SK-N-SH (cell line): ENCODE results near the gene PIGA. TPM values are rescaled to one million over a fixed set of nuclear protein-coding genes. Genes with fewer than 3 reads are reported as not detected.

Experiments used
- CTCF ChIA-PET: fragments of 300-600, 350-600 bp; formaldehyde crosslinking; extraction: SDS; loops from one replicate; lab custom pipeline; 2021; lab: Yijun Ruan, JAX
- POLR2A ChIA-PET: fragments of 350-600 bp; sonication (Branson Sonifier 250); formaldehyde crosslinking; extraction: SDS; loops from one replicate; lab custom pipeline; 2020; ENCODE audit warnings: antibody characterized with exemption, inconsistent platforms; lab: Yijun Ruan, JAX
- DNase-seq: peaks from one replicate; pipeline ENCODE4 v3.0.0; 2012
- H2AFZ ChIP-seq: fragments of 200-600 bp; sonication (generic); 2 replicates; pipeline ENCODE4 v1.8.1; 2016; ENCODE audit warnings: antibody characterized with exemption, mild to moderate bottlenecking, low read depth
- H3F3A ChIP-seq: fragments of 200-600 bp; sonication (generic); replicated peaks from 2 replicates; pipeline ENCODE3; 2016; ENCODE audit warnings: antibody characterized with exemption, mild to moderate bottlenecking; ENCODE audit not compliant: insufficient read depth
- H3K27ac ChIP-seq, 2 experiments: fragments of 200-500 bp in 1 of 2; fragments of 200-600 bp in 1 of 2; sonication (Bioruptor generic) in 1 of 2; sonication (generic), shearing (Covaris generic) in 1 of 2; 2 replicates each; pipeline versions ENCODE4 v1.5.1 to v1.6.1; 2014 to 2016; ENCODE audit warnings: low read depth in 2 of 2, inconsistent platforms in 1 of 2, low read length in 1 of 2, mild to moderate bottlenecking in 1 of 2, mixed read lengths in 1 of 2
- H3K27me3 ChIP-seq: fragments of 200-600 bp; sonication (generic), shearing (Covaris generic); 2 replicates; pipeline ENCODE4 v1.6.1; 2016; ENCODE audit warnings: mixed run types; ENCODE audit not compliant: insufficient read depth
- H3K36me3 ChIP-seq, 2 experiments: fragments of 200-500 bp in 1 of 2; fragments of 200-600 bp in 1 of 2; sonication (Bioruptor generic) in 1 of 2; sonication (generic) in 1 of 2; replicated peaks in 1 of 2; 2 replicates each; pipeline versions ENCODE3 to v1.5.1; 2014 to 2016; ENCODE audit warnings: low read length in 1 of 2, mild to moderate bottlenecking in 1 of 2; ENCODE audit not compliant: insufficient read depth in 2 of 2, control insufficient read depth in 1 of 2
- H3K4me1 ChIP-seq, 2 experiments: fragments of 200-500 bp in 1 of 2; fragments of 200-600 bp in 1 of 2; sonication (Bioruptor generic) in 1 of 2; sonication (generic), shearing (Covaris generic) in 1 of 2; 2 replicates each; pipeline versions ENCODE4 v1.5.1 to v1.6.1; 2014 to 2016; ENCODE audit warnings: low read depth in 1 of 2, low read length in 1 of 2, mixed run types in 1 of 2; ENCODE audit not compliant: insufficient read depth in 2 of 2, control insufficient read depth in 1 of 2
- H3K4me2 ChIP-seq: fragments of 200-600 bp; sonication (generic), shearing (Covaris generic); 2 replicates; pipeline ENCODE4 v1.6.1; 2017; ENCODE audit warnings: mixed run types
- H3K4me3 ChIP-seq, 2 experiments: fragments of 200-500 bp in 1 of 2; fragments of 200-600 bp in 1 of 2; sonication (Bioruptor generic) in 1 of 2; sonication (generic), shearing (Covaris generic) in 1 of 2; 2 replicates each; pipeline versions ENCODE4 v1.5.1 to v1.8.1; 2014 to 2016; ENCODE audit warnings: low read depth in 2 of 2, inconsistent platforms in 1 of 2, low read length in 1 of 2, mild to moderate bottlenecking in 1 of 2, mixed read lengths in 1 of 2, moderate library complexity in 1 of 2
- H3K79me2 ChIP-seq: fragments of 200-600 bp; sonication (generic); 2 replicates; pipeline ENCODE4 v1.8.1; 2017; ENCODE audit warnings: mild to moderate bottlenecking; ENCODE audit not compliant: insufficient read depth
- H3K9ac ChIP-seq: fragments of 200-600 bp; sonication (generic); 2 replicates; pipeline ENCODE4 v1.6.1; 2017; ENCODE audit warnings: mixed run types
- H3K9me2 ChIP-seq: fragments of 200-600 bp; sonication (generic); 2 replicates; pipeline ENCODE4 v1.6.1; 2017; ENCODE audit warnings: mixed run types
- H3K9me3 ChIP-seq: fragments of 200-600 bp; sonication (generic); 2 replicates; pipeline ENCODE4 v1.6.1; 2017; ENCODE audit warnings: mixed run types, mild to moderate bottlenecking, moderate library complexity
- H4K20me1 ChIP-seq: fragments of 200-600 bp; sonication (generic); 2 replicates; pipeline ENCODE4 v1.6.1; 2017; ENCODE audit warnings: mild to moderate bottlenecking, mixed run types; ENCODE audit not compliant: insufficient read depth
- EP300 ChIP-seq, 2 experiments: IDR thresholded peaks; 2 replicates each; pipeline versions ENCODE4 v1.4.0 to v1.6.1; 2012; ENCODE audit warnings: borderline replicate concordance in 1 of 2, low read depth in 1 of 2, low read length in 1 of 2
- FOXJ3 ChIP-seq: sonication (generic); formaldehyde crosslinking; IDR thresholded peaks from 2 replicates; pipeline ENCODE4 v1.5.1; 2020; ENCODE audit warnings: mild to moderate bottlenecking, missing genetic modification reagents
- GABPA ChIP-seq: IDR thresholded peaks from 2 replicates; pipeline ENCODE4 v1.4.0; 2012; ENCODE audit warnings: low read depth, mild to moderate bottlenecking
- GATA2 ChIP-seq: sonication (generic); formaldehyde crosslinking; IDR thresholded peaks from 2 replicates; pipeline ENCODE4 v1.5.0; 2020; ENCODE audit warnings: mild to moderate bottlenecking, missing genetic modification reagents
- MEF2A ChIP-seq: IDR thresholded peaks from 2 replicates; pipeline ENCODE4 v1.4.0; 2012; ENCODE audit warnings: low read depth, borderline replicate concordance
- NFIC ChIP-seq: IDR thresholded peaks from 2 replicates; pipeline ENCODE4 v1.4.0; 2012; ENCODE audit warnings: borderline replicate concordance
- NRF1 ChIP-seq: IDR thresholded peaks from 2 replicates; pipeline ENCODE4 v1.6.1; 2012; ENCODE audit warnings: low read depth, mild to moderate bottlenecking, low read length
- RFX5 ChIP-seq: IDR thresholded peaks from 2 replicates; pipeline ENCODE4 v1.6.1; 2012; ENCODE audit warnings: mild to moderate bottlenecking, improper control_type of control experiment, low read length
- RXRA ChIP-seq: IDR thresholded peaks from 2 replicates; pipeline ENCODE4 v1.4.0; 2012; ENCODE audit warnings: low read depth, mild to moderate bottlenecking, borderline replicate concordance
- TCF12 ChIP-seq: IDR thresholded peaks from 2 replicates; pipeline ENCODE4 v1.4.0; 2012
- WGBS: methylation state at CpG from one replicate; pipeline ENCODE4 v1.1.6; 2017; ENCODE audit warnings: low lambda C conversion rate; 5-methylcytosine and 5-hydroxymethylcytosine counted together
- polyA plus RNA-seq, 3 experiments: library from polyadenylated mRNA; depleted of rRNA; stranded (reverse); fragments of >200 nt; gene quantifications; 2 replicates each; pipeline ENCODE4 v1.2.3, GENCODE V29; 2012
- TF ChIP-seq, protein P1 (sequence below): fragments of 150-350 bp; IDR thresholded peaks from 2 replicates; pipeline ENCODE4 v1.6.1; 2016; ENCODE audit warnings: mild to moderate bottlenecking, low read depth, low read length
- TF ChIP-seq, protein P2 (sequence below): IDR thresholded peaks from 2 replicates; pipeline ENCODE4; 2012
- TF ChIP-seq, protein P3 (sequence below): IDR thresholded peaks from 2 replicates; pipeline ENCODE4 v1.4.0; 2012; ENCODE audit warnings: low read depth, borderline replicate concordance

PIGA gene
- polyA plus RNA-seq, 1 of the 3 experiments (the other 2 are of a cell fraction), result 2.8 TPM

DNA sequence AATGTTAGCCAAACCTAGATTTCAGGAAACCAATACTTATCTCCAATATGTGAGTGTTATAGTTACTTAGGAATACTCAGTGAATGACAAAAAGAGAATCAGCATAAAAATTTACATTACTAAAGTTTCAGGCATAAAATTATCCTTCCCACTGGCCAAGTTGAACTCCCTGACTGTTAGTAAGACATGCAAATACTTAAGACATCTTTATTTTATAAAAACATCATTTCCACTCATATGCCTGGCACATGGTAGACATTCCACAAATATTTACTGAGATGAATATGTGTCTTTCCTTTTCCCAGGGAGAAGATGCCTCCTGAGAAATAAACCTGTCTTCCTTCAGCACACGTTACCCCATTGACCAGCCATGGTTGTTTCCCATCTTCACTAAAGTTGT lies 41.6 kb upstream of the PIGA start:
- H3K36me3 ChIP-seq, result no peaks in the 10 kb centered on the region
- CTCF ChIA-PET, result no interaction called here
- H3K4me2 ChIP-seq, result no peak overlapping the region
- H3K4me1 ChIP-seq, result peaks cover 0 to 4% of the 10 kb centered on the region in 2 experiments; a peak in 2 of 4 replicates
- H3F3A ChIP-seq, result peaks cover 3% of the 10 kb centered on the region
- no peaks in the 10 kb centered on the region for H3K9me2 ChIP-seq
- WGBS, result 50% methylated on average over 1 of the region's 1 CpG
- POLR2A ChIA-PET, result no interaction called here
- H3K9ac ChIP-seq, result no peak overlapping the region
- H3K9me3 ChIP-seq, result no peaks in the 10 kb centered on the region
- TF ChIP-seq MEF2A (no peak), TCF12 (peak; percentile 85), EP300 (IDR thresholded peaks at IDR 0.05; ENCODE audit: borderline replicate concordance in 1 of 2, low read depth in 1 of 2, low read length in 1 of 2) (peak in 1 of 2 experiments; percentile 13; a peak in 1 of 4 replicates), FOXJ3 (CRISPR knock-in tag) (no peak)
- TF ChIP-seq, protein P1, sequence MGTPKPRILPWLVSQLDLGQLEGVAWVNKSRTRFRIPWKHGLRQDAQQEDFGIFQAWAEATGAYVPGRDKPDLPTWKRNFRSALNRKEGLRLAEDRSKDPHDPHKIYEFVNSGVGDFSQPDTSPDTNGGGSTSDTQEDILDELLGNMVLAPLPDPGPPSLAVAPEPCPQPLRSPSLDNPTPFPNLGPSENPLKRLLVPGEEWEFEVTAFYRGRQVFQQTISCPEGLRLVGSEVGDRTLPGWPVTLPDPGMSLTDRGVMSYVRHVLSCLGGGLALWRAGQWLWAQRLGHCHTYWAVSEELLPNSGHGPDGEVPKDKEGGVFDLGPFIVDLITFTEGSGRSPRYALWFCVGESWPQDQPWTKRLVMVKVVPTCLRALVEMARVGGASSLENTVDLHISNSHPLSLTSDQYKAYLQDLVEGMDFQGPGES, result no peak
- no peak for DNase-seq
- peak overlapping the region in 1 of 2 experiments; percentile 47; a peak in 1 of 4 replicates for H3K27ac ChIP-seq
- no peak overlapping the region for H2AFZ ChIP-seq
- H3K4me3 ChIP-seq, result no peak overlapping the region
- no peaks in the 10 kb centered on the region for H3K79me2 ChIP-seq
- no peaks in the 10 kb centered on the region for H3K27me3 ChIP-seq
- no peaks in the 10 kb centered on the region for H4K20me1 ChIP-seq

DNA sequence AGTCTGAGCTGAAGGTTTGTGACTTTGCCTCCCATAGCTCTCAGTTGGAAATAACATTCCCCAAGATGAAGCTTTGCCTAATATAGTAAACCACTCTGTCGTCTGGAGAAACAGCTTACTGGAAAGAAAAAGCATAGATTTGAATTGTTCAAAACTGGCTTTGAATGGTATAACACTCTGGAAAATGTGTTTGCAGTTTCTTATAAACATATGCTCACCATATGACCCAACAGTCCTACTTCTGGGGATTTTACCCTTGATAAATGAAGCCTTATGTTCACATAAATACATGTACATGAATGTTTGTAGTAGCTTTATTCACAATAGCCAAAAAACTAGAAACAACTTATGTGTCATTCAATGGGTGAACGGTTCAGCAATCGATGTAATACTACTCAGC lies 38.7 kb upstream of the PIGA start:
- Histone ChIP-seq H3K9ac (no peak overlapping the region), H2AFZ (no peak overlapping the region), H3K4me2 (no peak overlapping the region), H3K79me2 (no peaks in the 10 kb centered on the region), H3K27me3 (no peaks in the 10 kb centered on the region), H4K20me1 (no peaks in the 10 kb centered on the region), H3K36me3 (no peaks in the 10 kb centered on the region), H3K4me3 (no peak overlapping the region), H3K27ac (peak overlapping the region in 1 of 2 experiments; percentile 55; a peak in 2 of 4 replicates), H3K9me3 (no peaks in the 10 kb centered on the region), H3K9me2 (no peaks in the 10 kb centered on the region), H3K4me1 (peaks cover 0 to 4% of the 10 kb centered on the region in 2 experiments; a peak in 2 of 4 replicates), H3F3A (peaks cover 3% of the 10 kb centered on the region)
- ChIA-PET CTCF (interaction anchor here (1.4 kb wide), 2 partner anchors 12 to 18 kb away, joined by 3 to 4 read pairs; no protein-coding TSS in a partner anchor), POLR2A (no interaction called here)
- WGBS, result 20% methylated on average over 3 of the region's 3 CpGs
- TF ChIP-seq GABPA, result no peak
- TF ChIP-seq, protein P2, sequence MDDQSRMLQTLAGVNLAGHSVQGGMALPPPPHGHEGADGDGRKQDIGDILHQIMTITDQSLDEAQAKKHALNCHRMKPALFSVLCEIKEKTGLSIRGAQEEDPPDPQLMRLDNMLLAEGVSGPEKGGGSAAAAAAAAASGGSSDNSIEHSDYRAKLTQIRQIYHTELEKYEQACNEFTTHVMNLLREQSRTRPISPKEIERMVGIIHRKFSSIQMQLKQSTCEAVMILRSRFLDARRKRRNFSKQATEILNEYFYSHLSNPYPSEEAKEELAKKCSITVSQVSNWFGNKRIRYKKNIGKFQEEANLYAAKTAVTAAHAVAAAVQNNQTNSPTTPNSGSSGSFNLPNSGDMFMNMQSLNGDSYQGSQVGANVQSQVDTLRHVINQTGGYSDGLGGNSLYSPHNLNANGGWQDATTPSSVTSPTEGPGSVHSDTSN, result no peak
- TF ChIP-seq FOXJ3 (CRISPR knock-in tag), result no peak
- no peak for TF ChIP-seq NRF1
- TF ChIP-seq, protein P3, sequence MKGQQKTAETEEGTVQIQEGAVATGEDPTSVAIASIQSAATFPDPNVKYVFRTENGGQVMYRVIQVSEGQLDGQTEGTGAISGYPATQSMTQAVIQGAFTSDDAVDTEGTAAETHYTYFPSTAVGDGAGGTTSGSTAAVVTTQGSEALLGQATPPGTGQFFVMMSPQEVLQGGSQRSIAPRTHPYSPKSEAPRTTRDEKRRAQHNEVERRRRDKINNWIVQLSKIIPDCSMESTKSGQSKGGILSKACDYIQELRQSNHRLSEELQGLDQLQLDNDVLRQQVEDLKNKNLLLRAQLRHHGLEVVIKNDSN, result no peak
- TF ChIP-seq RFX5, result no peak
- no peak for TF ChIP-seq GATA2
- TF ChIP-seq NFIC, result no peak
- no peak for TF ChIP-seq RXRA
- TF ChIP-seq EP300 (IDR thresholded peaks at IDR 0.05; ENCODE audit: borderline replicate concordance in 1 of 2, low read depth in 1 of 2, low read length in 1 of 2), result no peak
- no peak for DNase-seq
